NAMALWA (cell line): Measurements from ENCODE around the gene SPINDOC.
"Not testable (repeated sequence)": the region's sequence is repeated elsewhere in the genome, so short reads cannot be mapped to it uniquely, and the experiment has no call there.

Experiments
- DNase-seq: peaks from one replicate; pipeline ENCODE4 v3.0.0-alpha.2; 2015; ENCODE audit warnings: low spot score

SPINDOC gene, protein sequence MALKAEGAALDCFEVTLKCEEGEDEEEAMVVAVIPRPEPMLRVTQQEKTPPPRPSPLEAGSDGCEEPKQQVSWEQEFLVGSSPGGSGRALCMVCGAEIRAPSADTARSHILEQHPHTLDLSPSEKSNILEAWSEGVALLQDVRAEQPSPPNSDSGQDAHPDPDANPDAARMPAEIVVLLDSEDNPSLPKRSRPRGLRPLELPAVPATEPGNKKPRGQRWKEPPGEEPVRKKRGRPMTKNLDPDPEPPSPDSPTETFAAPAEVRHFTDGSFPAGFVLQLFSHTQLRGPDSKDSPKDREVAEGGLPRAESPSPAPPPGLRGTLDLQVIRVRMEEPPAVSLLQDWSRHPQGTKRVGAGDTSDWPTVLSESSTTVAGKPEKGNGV

DNA sequence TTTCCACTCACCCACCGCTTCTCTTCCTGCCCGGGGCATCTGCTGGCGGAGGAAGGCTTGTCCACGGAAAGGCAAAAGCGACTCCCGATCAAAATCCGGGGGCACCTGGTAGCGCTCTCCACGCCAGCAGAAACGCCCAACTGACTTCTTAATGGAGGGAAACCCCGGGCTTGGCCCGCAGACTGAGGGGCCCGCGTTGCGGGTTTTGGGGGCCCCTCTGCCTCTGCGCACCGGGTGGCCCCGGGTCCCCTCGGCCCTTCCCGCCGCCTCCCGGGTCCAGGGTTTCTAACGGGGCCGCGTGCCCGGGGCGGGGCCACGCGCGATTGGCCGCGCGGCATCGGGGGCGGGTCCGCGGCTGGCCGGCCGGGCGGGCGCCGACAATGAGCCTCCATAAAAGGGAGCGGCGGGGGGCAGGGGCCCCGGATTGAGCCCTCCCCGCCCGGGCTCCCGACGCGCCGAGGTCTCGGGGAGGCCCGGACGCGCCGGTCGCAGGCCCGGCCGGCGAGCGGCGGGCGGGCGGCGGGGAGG lies at the start of gene SPINDOC:
Gene SPINDOC (plus strand): TSS at position 422 of the 528 bp plus-strand sequence. CDS start 231 bp downstream, outside the sequence.
- DNase-seq: peak; percentile 78

DNA sequence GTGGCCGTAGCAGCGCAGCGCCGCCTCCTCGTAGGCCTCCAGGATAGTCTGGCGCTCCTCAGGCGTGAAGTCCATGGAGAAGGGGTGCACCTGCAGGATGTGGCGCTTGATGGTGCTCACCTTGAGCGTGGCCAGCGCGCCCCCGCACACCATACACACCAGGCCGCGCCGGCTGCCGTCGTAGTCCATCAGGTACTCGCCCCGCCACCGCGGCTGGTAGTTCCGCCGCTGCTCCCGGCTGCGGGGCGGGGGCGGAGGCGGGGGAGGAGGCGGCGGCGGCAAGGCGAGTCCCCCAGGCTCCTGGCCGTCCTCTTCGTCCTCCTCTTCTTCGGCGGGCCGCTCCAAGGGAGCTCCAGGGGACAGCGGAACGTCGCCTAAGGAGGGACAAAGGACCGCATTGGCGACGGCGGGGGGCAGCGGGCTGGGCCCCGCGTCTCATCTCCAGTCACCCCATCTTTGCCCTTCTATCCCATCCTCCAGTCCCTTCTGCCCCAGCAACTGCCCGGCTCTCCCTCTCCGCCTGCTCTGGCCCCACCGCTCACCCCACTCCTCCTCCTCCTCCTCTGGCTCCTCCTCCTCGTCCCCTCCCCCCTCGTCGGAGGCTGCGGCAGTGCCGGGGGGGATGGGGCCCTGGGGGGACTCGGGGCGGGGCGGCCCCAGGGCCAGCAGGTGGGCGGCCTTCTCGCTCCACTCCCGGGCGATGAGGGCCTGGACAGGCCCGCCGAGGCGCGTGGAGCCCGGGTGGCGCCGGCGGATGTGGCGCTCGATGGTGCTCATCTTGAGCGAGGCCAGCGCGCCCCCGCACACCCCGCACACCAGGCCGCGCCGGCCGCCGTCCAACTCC lies 49.5 kb upstream of the SPINDOC start:
- no peak for DNase-seq

DNA sequence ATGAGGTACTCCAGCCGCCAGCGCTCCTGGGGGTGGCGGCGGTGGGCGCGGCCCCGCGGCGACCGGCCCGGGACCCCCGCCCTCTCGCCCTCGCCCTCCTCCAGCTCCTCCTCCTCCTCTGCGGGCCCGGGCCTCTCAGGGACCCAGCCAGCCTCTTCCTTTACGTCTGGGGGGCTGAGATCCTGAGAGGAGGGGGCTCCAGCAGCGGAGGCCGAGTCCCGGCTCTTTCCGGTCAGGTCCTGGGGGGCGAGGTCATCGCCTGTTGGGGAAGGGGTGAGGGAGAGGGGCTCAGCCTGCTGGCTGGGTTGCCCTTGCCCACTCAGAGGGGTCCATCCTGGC lies 48.9 kb upstream of the SPINDOC start:
- DNase-seq: no peak

DNA sequence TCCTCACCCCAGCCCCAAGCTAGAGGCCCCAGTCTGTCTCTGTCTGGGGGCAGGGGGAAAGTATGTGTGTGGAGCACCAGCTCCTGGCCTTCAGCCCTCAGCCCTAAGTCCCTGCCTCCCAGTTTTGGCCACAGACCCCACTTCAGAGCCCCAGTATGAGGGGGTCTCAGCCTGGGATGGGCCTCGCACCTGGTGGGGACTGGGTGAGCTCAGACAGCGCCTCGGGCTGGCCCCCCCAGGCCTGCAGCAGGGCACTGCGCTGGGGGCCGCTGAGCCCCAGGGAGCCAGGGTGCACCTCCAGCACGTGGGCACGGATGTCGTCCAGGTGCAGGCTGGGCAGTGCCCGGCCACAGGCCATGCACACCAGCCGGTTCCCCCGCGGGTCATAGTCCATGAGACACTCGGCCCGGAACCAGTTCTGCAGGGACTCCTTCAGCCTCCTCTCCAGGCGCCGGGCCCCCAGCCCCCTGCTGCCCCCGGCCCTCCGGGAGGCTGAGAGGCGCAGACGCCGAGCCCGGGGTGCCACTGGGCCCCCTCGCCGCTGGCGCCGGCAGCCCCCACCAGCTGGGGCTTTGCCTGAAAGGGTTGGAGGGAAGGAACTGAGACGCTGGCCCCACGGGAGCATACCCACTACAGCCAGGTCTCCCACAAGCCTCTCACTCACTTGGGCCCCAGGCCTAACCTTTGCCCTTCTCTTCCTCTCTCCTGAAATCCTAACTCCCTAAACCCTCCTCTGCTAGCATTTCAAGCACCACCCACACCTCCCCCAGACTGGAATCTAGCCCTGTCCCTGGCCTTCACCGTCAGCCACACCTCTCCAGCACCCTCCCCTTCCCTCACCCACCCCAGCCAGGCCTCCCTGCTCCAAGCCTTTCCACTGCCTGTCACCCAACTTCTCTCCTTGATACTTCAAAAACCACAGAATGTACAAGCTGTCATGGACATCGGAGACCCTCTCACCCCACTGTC lies 48.3 kb upstream of the SPINDOC start:
- DNase-seq: no peak

DNA sequence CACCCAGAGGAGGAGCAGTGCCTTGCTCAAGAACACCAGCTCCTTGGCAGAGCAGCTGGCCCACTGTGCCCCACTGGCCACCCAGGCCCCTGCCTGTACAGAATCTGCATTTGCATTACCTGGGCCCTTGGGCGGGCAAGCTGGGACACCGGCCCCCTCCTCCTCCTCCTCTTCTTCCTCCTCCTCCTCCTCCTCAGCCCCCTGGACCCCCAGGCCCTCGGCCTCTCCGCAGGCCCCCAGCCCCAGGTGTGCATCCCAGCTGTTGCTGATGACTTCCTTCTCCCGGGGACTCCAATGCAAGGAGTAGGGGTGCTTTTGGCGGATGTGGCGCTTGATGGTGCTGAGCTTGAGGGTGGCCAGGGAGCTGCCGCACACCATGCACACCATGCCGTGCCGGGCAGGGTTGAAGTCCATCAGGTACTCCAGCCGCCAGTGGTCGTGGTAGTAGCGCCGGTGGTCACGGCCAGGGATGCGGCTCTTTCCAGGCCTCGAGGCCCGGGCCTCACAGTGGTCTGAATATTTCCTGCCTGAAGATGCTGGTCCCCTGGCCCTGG lies 47.5 kb upstream of the SPINDOC start:
- no peak for DNase-seq

DNA sequence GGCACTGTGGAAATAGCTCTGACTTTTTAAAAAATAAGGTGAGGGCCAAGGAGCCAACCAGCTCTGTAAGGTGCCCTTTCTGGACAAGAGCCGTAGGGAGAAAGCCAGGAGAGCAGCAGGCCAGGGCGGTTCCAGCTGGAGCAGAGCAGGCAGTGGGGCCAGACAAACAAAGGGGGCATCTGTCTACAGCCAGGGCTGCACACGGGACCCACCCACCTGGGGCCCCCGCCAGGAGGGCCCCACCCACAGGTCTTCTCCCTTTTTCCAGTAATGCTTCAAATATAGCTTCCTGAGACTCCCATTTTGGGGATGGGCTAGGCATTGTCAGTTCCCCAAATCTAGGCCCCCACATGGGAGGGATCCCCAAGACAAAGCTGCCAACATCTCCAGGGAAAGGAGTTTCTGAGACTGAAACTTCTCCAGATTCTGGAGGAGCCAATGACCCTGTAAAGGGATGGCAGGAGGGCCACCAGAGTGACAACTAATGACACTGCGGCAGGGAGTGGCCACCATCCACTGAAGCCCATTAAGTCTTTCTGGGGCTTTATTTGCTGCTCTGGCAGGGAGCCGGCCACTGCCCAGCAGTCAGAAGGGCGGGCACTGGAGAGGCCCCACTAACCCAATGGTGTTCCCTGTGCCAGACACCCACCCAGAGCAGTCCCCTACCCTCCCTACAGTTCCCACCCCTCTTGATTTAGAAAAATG lies 46.6 kb upstream of the SPINDOC start:
- no peak for DNase-seq

DNA sequence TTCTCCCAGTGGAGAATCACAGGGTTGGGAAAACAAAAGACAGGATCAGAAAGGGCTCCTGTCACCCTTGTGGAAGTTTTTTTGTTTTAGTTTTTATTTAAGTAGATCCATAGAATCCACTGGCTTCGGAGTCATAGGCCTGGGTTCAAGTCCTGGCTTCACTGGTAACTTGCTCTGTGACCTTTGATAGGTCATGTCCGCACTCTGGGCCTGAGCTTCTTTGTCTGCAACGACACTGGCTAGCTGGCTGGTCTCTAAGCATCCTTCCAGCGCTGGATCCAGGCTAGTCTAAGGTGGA lies 46.0 kb upstream of the SPINDOC start:
- no peak for DNase-seq

DNA sequence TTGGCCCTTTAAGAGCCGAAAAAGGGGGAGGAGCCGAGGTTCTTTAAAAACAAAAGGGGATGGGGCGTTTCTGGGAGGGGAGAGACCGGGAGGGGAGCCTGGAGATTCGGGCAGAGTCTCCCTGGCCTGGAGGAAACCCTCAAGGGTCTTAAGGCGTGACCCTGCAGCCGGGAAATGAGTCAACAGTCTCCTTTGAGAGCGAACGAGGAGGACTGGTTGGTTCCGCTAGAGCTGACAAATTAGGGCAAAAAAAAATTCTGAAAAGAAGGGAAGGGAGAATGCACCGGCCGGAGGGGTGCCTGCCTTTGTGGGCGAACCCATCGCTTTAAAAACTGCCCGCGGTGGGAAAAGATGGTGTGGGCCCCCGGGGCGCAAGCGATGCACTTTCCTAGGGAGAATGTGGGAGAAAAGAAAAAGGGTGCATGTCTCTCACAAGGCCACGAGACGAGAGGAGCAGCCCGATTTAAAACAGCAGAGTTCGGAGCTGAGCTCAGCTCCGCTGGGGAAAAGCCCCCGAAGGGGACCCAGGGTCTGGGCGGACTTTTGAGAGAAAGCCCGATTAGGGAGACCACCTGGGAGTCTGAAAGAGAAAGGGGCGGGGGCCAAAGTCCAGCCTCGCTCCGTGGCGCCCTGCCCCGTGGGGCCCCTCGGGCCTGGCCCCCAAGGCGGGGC lies 45.6 kb upstream of the SPINDOC start:
- peak; percentile 67 for DNase-seq

DNA sequence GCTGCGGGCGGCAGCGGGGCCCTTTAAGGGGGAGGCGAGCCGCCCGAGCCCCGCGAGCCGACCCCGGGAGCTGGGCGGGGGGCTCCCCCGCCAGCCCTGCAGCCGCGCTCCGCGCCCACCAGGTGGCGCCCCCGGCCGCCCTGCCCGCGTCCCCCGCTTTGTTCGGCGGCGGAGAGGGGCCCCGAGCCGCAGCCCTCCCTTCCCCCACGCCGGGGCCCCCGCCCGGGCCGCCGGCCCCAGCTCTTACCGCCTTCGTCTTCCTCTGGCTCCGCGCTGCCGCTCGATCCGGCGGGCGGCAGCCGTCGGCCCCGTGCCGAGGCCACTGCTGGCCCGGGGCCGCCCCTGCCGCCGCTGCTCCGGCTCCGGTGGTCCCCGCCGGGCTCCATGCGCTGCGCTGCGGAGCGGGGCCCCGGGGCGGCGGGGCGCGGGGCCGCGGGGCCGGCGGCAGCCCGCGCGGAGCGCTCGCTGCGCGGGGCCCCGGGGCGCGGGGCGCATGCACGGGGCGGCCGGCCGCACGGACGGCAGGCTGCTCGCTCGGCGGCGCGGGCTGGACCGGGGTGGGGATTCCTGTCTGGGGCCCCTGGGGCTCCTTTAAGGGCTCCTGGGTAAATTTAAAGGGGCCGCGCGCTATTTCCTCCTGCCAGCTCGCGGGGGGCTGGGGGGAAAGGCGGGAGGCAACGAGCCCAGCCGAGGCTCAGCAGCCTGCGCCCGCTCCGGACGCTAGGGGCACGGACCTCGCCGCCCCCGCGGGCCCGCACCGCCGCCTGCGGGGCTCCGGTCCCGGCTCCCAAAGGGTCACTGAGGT lies 44.8 kb upstream of the SPINDOC start, which contains the start of gene ZFTA:
Gene ZFTA (minus strand): TSS at position 539 of the 805 bp plus-strand sequence. CDS start 153 bp downstream, at position 386.
- DNase-seq: peak; percentile 70

DNA sequence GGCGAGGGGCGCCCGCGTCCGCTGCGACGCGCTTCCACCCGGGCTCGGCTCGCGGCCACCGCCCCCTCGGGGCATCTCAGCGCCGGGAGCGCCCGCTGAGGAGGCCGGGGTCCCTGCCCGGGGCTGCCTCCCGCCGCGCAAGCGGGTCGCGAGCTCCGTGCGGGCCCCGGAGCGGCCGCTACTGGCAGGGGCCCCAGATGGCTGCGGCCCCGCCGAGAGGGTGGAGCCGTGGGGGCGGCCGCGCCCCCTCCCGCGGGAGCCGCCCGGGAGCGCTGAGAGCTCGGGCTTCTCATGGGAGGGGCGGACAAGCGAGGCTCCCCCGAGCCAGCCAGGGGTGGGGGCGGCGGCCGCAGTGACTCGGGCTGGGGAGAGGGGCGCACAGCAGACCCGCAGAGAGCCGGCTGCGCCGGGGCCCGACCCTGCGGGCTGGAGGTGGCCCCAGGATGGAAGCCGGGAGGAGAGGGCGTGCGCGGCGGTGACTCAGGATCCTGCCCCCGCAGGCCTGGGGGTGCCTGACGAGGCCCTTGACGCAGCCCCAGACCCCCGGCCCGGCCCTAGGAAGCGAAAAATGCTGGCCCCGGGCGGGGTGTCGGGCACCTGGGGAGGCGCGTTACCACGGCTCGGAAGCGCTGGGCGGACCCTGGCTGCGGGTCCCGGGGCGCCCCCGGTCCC lies 44.1 kb upstream of the SPINDOC start:
- peak; percentile 50 for DNase-seq

DNA sequence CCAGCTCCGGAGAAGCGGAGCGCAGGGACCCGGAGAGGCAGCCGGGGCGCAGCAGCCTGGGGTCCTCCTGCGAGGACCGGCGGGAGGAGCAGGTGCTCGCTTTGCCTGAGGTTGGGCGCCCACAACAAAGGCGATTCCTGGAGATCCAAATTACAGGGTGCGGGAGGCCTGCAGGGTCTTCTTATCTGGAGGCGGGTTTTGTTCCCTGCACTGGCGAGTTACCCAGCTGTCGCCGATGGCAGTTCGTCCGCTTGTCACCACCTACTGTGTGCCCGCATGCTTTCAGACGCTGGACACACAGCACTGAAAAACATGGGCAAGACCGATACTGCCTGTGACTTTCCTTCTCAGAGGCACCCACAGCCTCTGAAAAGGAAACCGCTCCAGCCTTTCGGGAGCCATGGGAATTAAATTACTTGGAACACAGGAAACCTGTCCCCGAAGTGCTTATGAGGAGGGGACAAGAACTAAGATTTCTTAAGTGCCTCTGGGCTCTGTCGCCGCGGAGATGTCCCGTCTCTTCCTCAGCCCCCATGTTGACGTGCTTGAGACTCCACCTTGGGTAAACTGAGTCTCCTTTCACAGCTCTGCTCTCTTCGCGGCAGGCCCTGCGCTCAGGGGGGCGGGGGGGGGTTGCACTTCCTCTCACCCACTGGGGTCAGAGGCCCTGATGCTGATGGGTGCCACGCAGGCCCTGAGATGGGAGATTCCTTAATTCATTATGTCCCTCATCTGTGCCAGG lies 43.4 kb upstream of the SPINDOC start:
- DNase-seq: no peak

DNA sequence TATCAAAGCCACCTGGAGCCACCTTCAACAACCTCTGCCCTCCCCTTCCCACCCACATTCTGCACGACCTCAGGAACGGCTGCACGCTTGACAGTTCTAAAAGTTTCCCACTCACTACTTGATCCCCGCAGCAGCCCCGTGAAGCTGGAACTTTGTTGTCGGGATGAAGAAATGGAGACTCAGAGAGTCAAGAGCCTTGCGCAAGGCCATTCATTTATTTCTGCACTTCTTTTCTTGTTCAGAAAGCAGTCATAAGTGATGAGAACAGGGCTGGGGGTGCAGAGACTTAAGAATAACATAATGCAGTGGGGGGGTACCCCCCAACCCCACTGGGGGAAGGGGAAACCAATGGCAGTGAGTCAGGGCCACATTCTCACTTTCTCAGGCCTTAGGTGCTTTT lies 42.5 kb upstream of the SPINDOC start:
- DNase-seq: no peak

DNA sequence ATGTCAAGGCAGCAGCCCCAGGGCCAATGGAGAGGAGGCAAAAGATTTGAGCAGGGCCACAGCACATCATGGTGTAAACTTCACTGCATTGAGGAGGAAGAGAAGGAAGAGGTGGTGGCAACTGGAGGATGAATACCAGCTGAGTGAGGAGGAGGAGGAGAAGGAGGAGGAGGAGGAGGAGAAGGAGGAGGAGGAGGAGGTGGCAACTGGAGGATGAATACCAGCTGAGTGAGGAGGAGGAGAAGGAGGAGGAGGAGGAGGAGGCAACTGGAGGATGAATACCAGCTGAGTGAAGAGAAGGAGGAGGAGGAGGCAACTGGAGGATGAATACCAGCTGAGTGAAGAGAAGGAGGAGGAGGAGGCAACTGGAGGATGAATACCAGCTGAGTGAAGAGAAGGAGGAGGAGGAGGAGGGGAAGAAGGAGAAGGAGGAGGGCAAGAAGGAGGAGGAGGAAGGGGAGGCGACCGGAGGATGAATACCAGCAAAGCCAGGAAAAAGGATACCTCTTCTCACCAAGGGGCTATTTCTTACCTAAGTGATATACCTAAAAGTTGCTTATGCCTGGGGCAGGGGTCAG lies 41.4 kb upstream of the SPINDOC start:
- DNase-seq: not testable (repeated sequence)

DNA sequence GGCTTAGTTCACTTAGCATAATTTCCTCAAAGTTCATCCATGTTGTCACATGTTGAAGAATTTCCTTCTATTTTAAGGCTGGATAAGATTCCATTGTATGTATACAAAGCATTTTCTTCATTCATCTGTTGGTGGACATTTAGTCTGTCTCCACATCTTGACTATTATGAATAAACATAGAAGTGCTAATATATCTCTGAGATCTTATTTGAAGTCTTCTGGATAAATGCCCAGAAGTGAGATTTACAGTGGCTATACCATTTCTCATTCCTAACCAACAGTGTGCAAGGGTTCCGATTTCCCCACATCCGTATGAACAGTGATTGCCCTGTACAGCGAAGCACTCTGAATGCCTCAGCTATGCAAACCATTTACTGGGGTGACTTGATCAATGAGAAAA lies 38.1 kb upstream of the SPINDOC start:
- DNase-seq: no peak

DNA sequence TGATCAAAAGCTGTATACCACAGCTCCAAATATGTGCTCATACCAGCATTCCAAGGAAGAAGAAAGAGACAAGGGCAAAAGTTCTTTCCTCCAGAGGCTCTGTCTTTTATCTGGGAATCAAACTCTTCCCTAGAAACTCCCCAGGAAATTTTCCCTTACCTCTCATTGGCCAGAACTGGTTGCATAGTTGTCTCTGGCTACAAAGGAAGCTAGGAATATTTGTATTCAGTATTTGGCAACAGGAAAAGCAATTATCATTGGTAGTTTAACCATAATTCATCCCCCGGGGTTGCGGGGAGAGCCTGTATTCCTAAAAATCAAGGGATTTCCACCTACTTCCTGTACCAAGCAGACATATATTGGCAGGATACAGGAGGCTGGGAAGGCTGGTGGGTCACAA lies 34.2 kb upstream of the SPINDOC start:
- no peak for DNase-seq

DNA sequence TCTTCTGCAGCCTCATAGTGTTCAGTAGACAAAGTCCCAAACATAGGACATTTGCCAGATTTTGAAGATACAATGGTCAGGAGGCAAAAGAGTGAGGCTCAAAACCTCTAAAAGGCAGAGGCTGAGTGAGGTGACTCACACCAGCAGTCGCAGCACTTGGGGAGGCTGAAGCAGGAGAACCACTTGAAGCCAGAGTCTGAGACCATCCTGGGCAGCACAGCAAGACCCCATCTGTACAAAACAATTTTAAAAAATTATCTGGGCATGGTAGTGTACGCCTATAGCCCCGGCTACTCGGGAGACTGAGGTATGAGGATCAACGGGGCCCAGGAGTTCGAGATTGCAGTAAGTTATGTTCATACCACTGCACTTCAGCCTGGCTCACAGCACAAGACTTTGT lies 30.5 kb upstream of the SPINDOC start:
- no peak for DNase-seq

DNA sequence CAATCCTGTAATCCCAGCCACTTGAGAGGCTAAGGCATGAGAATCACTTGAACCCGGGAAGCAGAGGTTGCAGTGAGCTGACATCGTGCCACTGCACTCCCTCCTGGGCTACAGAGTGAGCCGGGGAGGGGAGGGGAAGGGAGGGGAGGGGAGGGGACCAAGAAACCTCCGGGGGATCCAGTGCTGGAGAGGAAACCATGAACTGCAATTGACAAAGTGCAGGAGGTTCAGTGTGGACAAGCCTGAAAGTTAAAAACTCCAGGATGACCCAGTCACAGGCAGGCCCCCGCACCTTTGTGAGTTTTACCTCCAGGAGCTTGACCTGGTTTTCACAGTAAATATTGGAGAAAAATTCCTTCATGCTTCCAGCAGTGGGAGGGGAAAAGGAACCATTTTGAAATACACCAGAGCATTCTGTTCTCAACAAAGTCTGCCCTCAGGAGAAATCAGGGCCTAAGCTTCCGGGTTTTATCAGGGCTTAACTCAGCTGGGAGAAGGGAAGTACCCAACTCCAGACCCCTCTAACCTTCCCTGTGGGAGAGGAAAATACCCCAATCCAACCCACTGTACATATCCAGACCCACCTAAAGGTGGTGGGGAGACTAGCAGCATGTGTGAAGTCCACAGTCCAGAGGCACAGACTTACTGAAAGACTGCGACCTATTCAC lies 29.2 kb upstream of the SPINDOC start:
- no peak for DNase-seq
